Chondrocyte (in vitro differentiated cells): ENCODE data around the gene ELK3. TPM values are rescaled to one million over a fixed set of nuclear protein-coding genes. Genes with fewer than 3 reads are reported as not detected.

Experiments used
- DNase-seq: peaks from one replicate; pipeline ENCODE4 v3.0.0; 2021; ENCODE audit warnings: mixed read lengths, low spot score
- H3K27ac Mint-ChIP-seq: one replicate; pipeline ENCODE4 v1.8.0; 2021; ENCODE audit warnings: mild to moderate bottlenecking, moderate library complexity, mixed read lengths; ENCODE audit not compliant: unreplicated experiment
- H3K27me3 Mint-ChIP-seq: 2 replicates; pipeline ENCODE4 v1.8.0; 2021; ENCODE audit warnings: low read depth, mixed read lengths
- H3K36me3 Mint-ChIP-seq: 2 replicates; pipeline ENCODE4 v1.8.0; 2021; ENCODE audit warnings: low read depth, mixed read lengths
- H3K4me1 Mint-ChIP-seq: 2 replicates; pipeline ENCODE4 v1.8.0; 2021; ENCODE audit warnings: low read depth, mild to moderate bottlenecking, mixed read lengths
- H3K4me3 Mint-ChIP-seq: one replicate; pipeline ENCODE4 v1.8.0; 2021; ENCODE audit warnings: mild to moderate bottlenecking, moderate library complexity, mixed read lengths; ENCODE audit not compliant: unreplicated experiment
- H3K9me3 Mint-ChIP-seq: 2 replicates; pipeline ENCODE4 v1.8.0; 2021; ENCODE audit warnings: low read depth, mixed read lengths
- CTCF ChIP-seq: fragments of 200-600 bp; sonication (generic); IDR thresholded peaks from 2 replicates; pipeline ENCODE4 v1.5.0; 2021; ENCODE audit warnings: antibody characterized with exemption, mild to moderate bottlenecking, moderate library complexity
- total RNA-seq: library from RNA; stranded (reverse); gene quantifications from 3 replicates; pipeline ENCODE4 v1.2.1, GENCODE V29; 2021

The ELK3 gene
- total RNA-seq, 1 donor from 2014 or later: 38.8 TPM

GRCh38 chr12:96260231-96260630 lies 66.1 kb downstream of the ELK3 start:
- DNase-seq: no peak
- no peaks in the 10 kb centered on the region for H3K9me3 Mint-ChIP-seq
- no peak for TF ChIP-seq CTCF
- no peaks in the 10 kb centered on the region for H3K27me3 Mint-ChIP-seq
- no peak overlapping the region for H3K27ac Mint-ChIP-seq
- H3K4me3 Mint-ChIP-seq: no peak overlapping the region
- peaks cover 14% of the 10 kb centered on the region for H3K36me3 Mint-ChIP-seq
- peaks cover 20% of the 10 kb centered on the region for H3K4me1 Mint-ChIP-seq

DNA sequence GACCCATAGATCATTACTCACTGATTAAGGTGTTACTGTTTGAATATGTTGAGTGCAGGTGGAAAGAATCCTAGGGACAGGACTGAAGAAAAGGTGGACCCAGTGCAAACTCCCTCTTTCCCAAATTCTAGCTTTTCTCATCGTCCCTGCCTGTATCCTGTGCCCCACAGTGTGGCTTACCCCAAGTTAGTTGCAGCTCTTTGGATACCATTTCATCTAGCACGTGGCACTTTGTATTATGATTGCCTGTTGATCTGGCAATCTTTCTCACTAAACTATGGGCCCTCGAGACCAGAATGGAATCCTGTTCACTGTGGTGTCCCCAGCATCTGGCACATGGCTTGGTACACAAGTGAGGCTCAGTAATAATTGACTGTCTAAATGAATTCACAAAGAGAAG lies 66.5 kb downstream of the ELK3 start:
- DNase-seq: no peak
- H3K9me3 Mint-ChIP-seq: no peaks in the 10 kb centered on the region
- no peaks in the 10 kb centered on the region for H3K27me3 Mint-ChIP-seq
- H3K36me3 Mint-ChIP-seq: peaks cover 14% of the 10 kb centered on the region
- H3K27ac Mint-ChIP-seq: peak overlapping the region; percentile 3
- no peak overlapping the region for H3K4me3 Mint-ChIP-seq
- peaks cover 20% of the 10 kb centered on the region for H3K4me1 Mint-ChIP-seq
- TF ChIP-seq CTCF: no peak

- H3K36me3 Mint-ChIP-seq: peaks cover 15% of the 10 kb centered on the region
- peaks cover 20% of the 10 kb centered on the region for H3K4me1 Mint-ChIP-seq
- H3K9me3 Mint-ChIP-seq: no peaks in the 10 kb centered on the region
- no peak overlapping the region for H3K4me3 Mint-ChIP-seq
- DNase-seq: no peak
- no peaks in the 10 kb centered on the region for H3K27me3 Mint-ChIP-seq
- H3K27ac Mint-ChIP-seq: no peak overlapping the region
- no peak for TF ChIP-seq CTCF
Measured at GRCh38 chr12:96261557-96261956, 67.4 kb downstream of the ELK3 start.

DNA sequence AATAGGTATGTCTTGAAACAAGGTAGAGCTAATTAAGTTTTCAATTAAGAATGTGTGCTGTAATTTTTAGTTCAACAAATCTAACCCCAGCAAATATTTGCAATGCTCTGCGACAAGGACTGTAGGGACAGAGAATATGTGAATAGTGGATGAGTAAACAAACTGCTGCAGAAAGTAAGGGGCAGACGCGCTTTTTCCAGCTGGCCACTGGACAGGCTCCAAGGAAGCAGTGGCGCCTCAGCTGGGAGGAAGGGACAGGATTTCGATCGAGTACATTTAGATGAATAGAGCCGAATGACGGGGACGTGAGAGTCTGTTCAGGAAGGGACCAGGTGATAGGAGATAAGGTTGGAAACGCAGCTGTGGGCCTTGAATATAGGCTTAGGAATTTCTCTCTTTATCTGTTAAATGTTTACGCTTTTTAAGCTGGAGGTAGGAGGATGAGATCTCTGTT lies 69.3 kb downstream of the ELK3 start:
- peak overlapping the region; percentile 49 for H3K27ac Mint-ChIP-seq
- peaks cover 20% of the 10 kb centered on the region for H3K4me1 Mint-ChIP-seq
- no peaks in the 10 kb centered on the region for H3K27me3 Mint-ChIP-seq
- no peak for TF ChIP-seq CTCF
- no peaks in the 10 kb centered on the region for H3K9me3 Mint-ChIP-seq
- no peak overlapping the region for H3K4me3 Mint-ChIP-seq
- no peak for DNase-seq
- peaks cover 19% of the 10 kb centered on the region for H3K36me3 Mint-ChIP-seq

GRCh38 chr12:96265400-96265799 lies 71.2 kb downstream of the ELK3 start:
- TF ChIP-seq CTCF: no peak
- H3K4me1 Mint-ChIP-seq: peaks cover 13% of the 10 kb centered on the region
- H3K4me3 Mint-ChIP-seq: no peak overlapping the region
- no peaks in the 10 kb centered on the region for H3K27me3 Mint-ChIP-seq
- no peaks in the 10 kb centered on the region for H3K9me3 Mint-ChIP-seq
- H3K27ac Mint-ChIP-seq: no peak overlapping the region
- H3K36me3 Mint-ChIP-seq: peaks cover 25% of the 10 kb centered on the region
- no peak for DNase-seq
